Measurements from ENCODE around the gene ZNF283. TPM values are rescaled to one million over a fixed set of nuclear protein-coding genes. Genes with fewer than 3 reads are reported as not detected.

ZNF283 gene
- total and polyA plus RNA-seq, 12 donors, result 1.7 to 16.9 (median 11.7) TPM

- DNase-seq (no peak), ATAC-seq (no peak)
- no peak overlapping the region for H3K4me3 ChIP-seq
- TF ChIP-seq CTCF (IDR thresholded peaks at IDR 0.05), result no peak
- WGBS, 2 donors, result 33 to 50% methylated on average over 1 of the region's 1 CpG
- no peaks in the 10 kb centered on the region for H3K36me3 ChIP-seq
- no peaks in the 10 kb centered on the region for H3K9me3 ChIP-seq
- peaks cover 0 to 19% (median 2%) of the 10 kb centered on the region in 9 donors for H3K4me1 ChIP-seq
- no peak overlapping the region for H3K27ac ChIP-seq
- H3K27me3 ChIP-seq, result peaks cover 0 to 27% (median 15%) of the 10 kb centered on the region in 7 donors
- intact Hi-C loops (cut with DNase I), result loop anchor here in 2 of 10 donors (10.0 kb wide), 3 partner anchors 112 to 242 kb away; partner anchors contain the start of gene PLAUR (in 1 of the 2)
Measured at GRCh38 chr19:43786665-43787064, 40.5 kb upstream of the ZNF283 start.

GRCh38 chr19:43789029-43789428 lies 38.1 kb upstream of the ZNF283 start:
- DNase-seq, result no peak
- ATAC-seq, result no peak
- H3K9me3 ChIP-seq, result no peaks in the 10 kb centered on the region
- H3K27ac ChIP-seq, result no peak overlapping the region
- WGBS, 2 donors, result 8 to 9% methylated on average over 3 of the region's 3 CpGs
- TF ChIP-seq CTCF (IDR thresholded peaks at IDR 0.05), result no peak
- H3K4me1 ChIP-seq, result peaks cover 0 to 15% (median 2%) of the 10 kb centered on the region in 9 donors
- peaks cover 0 to 21% (median 15%) of the 10 kb centered on the region in 7 donors for H3K27me3 ChIP-seq
- H3K4me3 ChIP-seq, result no peak overlapping the region
- intact Hi-C loops (cut with DNase I), result loop anchor here in 2 of 10 donors (10.0 kb wide), 3 partner anchors 114 to 244 kb away; partner anchors contain the start of gene PLAUR (in 1 of the 2)
- no peaks in the 10 kb centered on the region for H3K36me3 ChIP-seq

GRCh38 chr19:43790587-43790986 lies 36.5 kb upstream of the ZNF283 start:
- 26 to 32% methylated on average over 3 of the region's 3 CpGs for WGBS, 2 donors
- no peaks in the 10 kb centered on the region for H3K4me1 ChIP-seq

GRCh38 chr19:43797118-43797517 lies 30.0 kb upstream of the ZNF283 start:
- Histone ChIP-seq H3K4me1 (peaks cover 0 to 18% (median 7%) of the 10 kb centered on the region in 9 donors), H3K27me3 (peaks cover 0 to 61% (median 45%) of the 10 kb centered on the region in 7 donors), H3K4me3 (no peak overlapping the region), H3K27ac (no peak overlapping the region), H3K36me3 (no peaks in the 10 kb centered on the region), H3K9me3 (no peaks in the 10 kb centered on the region)
- no peak for ATAC-seq
- no peak for TF ChIP-seq CTCF (IDR thresholded peaks at IDR 0.05)
- intact Hi-C loops (cut with DNase I), result no loop called here
- no peak for DNase-seq
- 39 to 49% methylated on average over 6 of the region's 6 CpGs for WGBS, 2 donors

More at GRCh38 chr19:43790587-43790986, 36.5 kb upstream of the ZNF283 start:
- Histone ChIP-seq H3K9me3 (no peaks in the 10 kb centered on the region), H3K4me3 (no peak overlapping the region), H3K27ac (no peak overlapping the region), H3K36me3 (no peaks in the 10 kb centered on the region), H3K27me3 (peaks cover 0 to 34% (median 21%) of the 10 kb centered on the region in 7 donors)
- TF ChIP-seq CTCF (IDR thresholded peaks at IDR 0.05), result no peak
- intact Hi-C loops (cut with DNase I), result no loop called here
- DNase-seq (no peak), ATAC-seq (no peak)
